ENCODE results near the gene GNGT2.

Gene GNGT2

GRCh38 chr17:49239963-49240362, 29.6 kb upstream of the GNGT2 start:
- TF ChIP-seq CTCF (IDR thresholded peaks at IDR 0.05; ENCODE audit: extremely low read depth, missing control alignments) = no peak
- no peak for DNase-seq (ENCODE audit: low spot score)

GRCh38 chr17:49235896-49236295, 25.5 kb upstream of the GNGT2 start:
- TF ChIP-seq CTCF (IDR thresholded peaks at IDR 0.05; ENCODE audit: extremely low read depth, missing control alignments) = no peak
- DNase-seq (ENCODE audit: low spot score) = no peak

GRCh38 chr17:49234509-49235080, 24.2 kb upstream of the GNGT2 start:
- TF ChIP-seq CTCF (IDR thresholded peaks at IDR 0.05; ENCODE audit: extremely low read depth, missing control alignments) = no peak
- DNase-seq (ENCODE audit: low spot score) = no peak

GRCh38 chr17:49231563-49231894, 21.2 kb upstream of the GNGT2 start:
- DNase-seq (ENCODE audit: low spot score) = no peak

GRCh38 chr17:49230636-49231562, 20.5 kb upstream of the GNGT2 start, which contains the start of gene PHOSPHO1:
PHOSPHO1 (minus strand) TSS chr17:49230787; CDS start chr17:49226691, 4,096 bp downstream.
- no peak for TF ChIP-seq CTCF (IDR thresholded peaks at IDR 0.05; ENCODE audit: extremely low read depth, missing control alignments)
- peak; percentile 91 for DNase-seq (ENCODE audit: low spot score)

More at GRCh38 chr17:49231563-49231894, 21.2 kb upstream of the GNGT2 start:
- TF ChIP-seq CTCF (IDR thresholded peaks at IDR 0.05; ENCODE audit: extremely low read depth, missing control alignments) = no peak

GRCh38 chr17:49229805-49230600, 19.6 kb upstream of the GNGT2 start:
- no peak for TF ChIP-seq CTCF (IDR thresholded peaks at IDR 0.05; ENCODE audit: extremely low read depth, missing control alignments)
- DNase-seq (ENCODE audit: low spot score) = peak; percentile 26

Measured in GM20000 (cell line).